ENCODE measurements around the gene HTR6. TPM values are rescaled to one million over a fixed set of nuclear protein-coding genes. Genes with fewer than 3 reads are reported as not detected.

Gene HTR6
- total and polyA plus RNA-seq, 5 donors, result not detected

DNA sequence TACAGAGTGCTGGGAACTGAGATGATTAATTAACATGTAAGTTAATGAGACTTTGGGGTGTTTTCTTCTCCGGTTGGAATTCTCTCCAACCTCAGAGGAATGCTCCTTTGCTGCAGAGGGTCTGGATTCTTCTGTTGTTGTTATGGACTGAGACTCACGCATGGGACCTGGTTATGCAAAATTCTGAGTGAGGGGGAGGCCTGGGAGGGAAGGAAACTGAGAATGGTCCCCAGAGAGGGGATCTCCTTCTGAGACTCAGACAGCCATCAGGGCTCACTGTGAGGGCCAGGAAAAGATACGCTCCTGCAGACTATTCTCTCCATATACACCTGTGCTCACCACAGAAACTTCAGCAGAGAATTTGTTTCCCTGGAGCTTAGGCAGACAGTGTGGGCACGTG lies 56.3 kb downstream of the HTR6 start:
- Histone ChIP-seq H3K4me1 (ENCODE audit: control insufficient read depth, insufficient read depth, low read length) (no peaks in the 10 kb centered on the region), H3K27me3 (ENCODE audit: control insufficient read depth, insufficient read depth) (no peaks in the 10 kb centered on the region), H3K4me3 (ENCODE audit: low read length) (no peak overlapping the region), H3K27ac (ENCODE audit: low read length) (no peak overlapping the region), H3K9me3 (ENCODE audit: control insufficient read depth, low read length) (no peaks in the 10 kb centered on the region)
- intact Hi-C loops (cut with DNase I), result no loop called here
- ATAC-seq (no peak), DNase-seq (no peak)
- WGBS, result 72% methylated on average over 4 of the region's 4 CpGs

DNA sequence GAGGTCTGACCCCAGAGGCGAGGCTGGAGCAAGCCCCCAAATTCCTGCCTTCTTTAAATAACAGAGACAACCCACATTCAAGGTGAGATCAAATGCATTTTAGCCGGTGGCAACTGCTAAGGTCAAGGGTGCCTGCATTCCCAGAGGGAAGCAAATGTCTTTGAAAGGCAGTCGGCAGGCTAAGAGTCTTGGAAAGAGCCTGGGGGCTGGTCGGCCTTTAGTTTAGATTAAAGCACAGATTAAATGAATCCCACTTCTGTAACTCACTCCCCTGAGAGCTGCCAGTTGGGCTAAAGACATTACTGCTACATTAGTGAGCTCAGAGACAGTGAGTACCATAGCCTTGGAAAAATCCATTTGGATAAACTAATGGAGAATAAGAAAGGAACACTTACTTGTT lies 59.2 kb downstream of the HTR6 start:
- no peaks in the 10 kb centered on the region for H3K9me3 ChIP-seq (ENCODE audit: control insufficient read depth, low read length)
- no peak overlapping the region for H3K27ac ChIP-seq (ENCODE audit: low read length)
- no peaks in the 10 kb centered on the region for H3K27me3 ChIP-seq (ENCODE audit: control insufficient read depth, insufficient read depth)
- DNase-seq (no peak), ATAC-seq (no peak)
- no peaks in the 10 kb centered on the region for H3K4me1 ChIP-seq (ENCODE audit: control insufficient read depth, insufficient read depth, low read length)
- intact Hi-C loops (cut with DNase I), result no loop called here
- WGBS, result 57% methylated on average over 4 of the region's 4 CpGs
- H3K4me3 ChIP-seq (ENCODE audit: low read length), result no peak overlapping the region

DNA sequence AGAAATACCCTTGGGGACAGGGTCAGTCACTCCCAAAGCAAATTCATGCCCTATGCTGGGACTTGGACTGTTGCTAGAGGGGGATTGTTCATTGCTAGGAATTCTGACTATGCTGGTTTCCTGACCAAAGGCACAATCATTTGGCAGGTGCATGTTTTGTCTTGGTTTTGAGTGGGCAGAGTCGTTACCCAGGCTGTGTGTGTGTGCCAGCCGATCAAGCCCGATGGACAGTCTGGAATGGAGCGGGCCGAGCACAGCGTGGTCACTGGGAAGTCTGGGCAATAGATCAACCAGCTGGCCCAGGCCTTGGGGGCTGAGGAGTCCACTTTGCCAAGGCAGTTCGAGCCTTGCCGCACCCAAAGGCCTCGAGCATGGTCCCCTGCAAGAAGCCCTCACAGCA lies 60.9 kb downstream of the HTR6 start:
- DNase-seq (no peak), ATAC-seq (no peak)
- intact Hi-C loops (cut with DNase I), result no loop called here
- no peaks in the 10 kb centered on the region for H3K4me1 ChIP-seq (ENCODE audit: control insufficient read depth, insufficient read depth, low read length)
- no peak overlapping the region for H3K27ac ChIP-seq (ENCODE audit: low read length)
- WGBS, result 94% methylated on average over 9 of the region's 9 CpGs
- no peaks in the 10 kb centered on the region for H3K9me3 ChIP-seq (ENCODE audit: control insufficient read depth, low read length)
- no peak overlapping the region for H3K4me3 ChIP-seq (ENCODE audit: low read length)
- H3K27me3 ChIP-seq (ENCODE audit: control insufficient read depth, insufficient read depth), result no peaks in the 10 kb centered on the region

DNA sequence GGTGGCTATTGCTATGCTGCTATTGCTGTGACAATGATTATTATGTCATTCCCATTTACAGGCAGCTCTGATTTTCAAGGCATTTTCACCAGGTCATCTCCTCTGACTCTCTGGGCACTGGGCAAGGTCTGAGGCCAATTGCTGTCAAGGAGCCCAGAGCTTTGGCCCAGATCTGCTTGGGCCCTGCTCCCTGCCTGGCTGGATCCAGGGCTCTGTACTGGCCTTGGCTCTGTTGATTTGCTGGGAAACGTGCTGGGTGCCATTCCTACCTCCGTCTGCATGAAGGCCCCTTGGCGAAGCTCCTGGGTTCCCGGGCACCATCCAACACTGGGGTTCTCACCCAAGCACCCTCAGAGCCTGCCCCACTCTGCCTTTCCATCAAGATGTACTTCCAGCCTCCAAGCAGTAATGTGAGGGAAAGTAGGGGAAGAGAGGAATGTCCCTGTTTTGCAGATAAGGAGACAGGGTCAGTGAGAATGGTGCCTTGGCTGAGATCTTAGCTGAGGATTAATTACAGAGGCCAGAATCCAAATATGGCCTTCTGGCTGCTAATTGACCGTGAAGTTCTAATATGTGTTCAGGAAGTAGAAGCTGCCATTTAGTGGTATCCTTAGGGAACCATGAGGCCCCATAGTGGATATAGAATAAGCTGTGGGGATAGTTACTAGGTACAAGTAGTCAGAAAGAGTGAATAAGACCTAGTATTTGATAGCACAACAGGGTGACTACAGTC lies 63.9 kb downstream of the HTR6 start:
- H3K4me1 ChIP-seq (ENCODE audit: control insufficient read depth, insufficient read depth, low read length), result no peaks in the 10 kb centered on the region
- ATAC-seq, result no peak
- no peaks in the 10 kb centered on the region for H3K9me3 ChIP-seq (ENCODE audit: control insufficient read depth, low read length)
- H3K27ac ChIP-seq (ENCODE audit: low read length), result no peak overlapping the region
- DNase-seq, result peak in 1 of 3 donors; percentile 53
- intact Hi-C loops (cut with DNase I), result no loop called here
- H3K4me3 ChIP-seq (ENCODE audit: low read length), result no peak overlapping the region
- WGBS, result 81% methylated on average over 5 of the region's 5 CpGs
- no peaks in the 10 kb centered on the region for H3K27me3 ChIP-seq (ENCODE audit: control insufficient read depth, insufficient read depth)

DNA sequence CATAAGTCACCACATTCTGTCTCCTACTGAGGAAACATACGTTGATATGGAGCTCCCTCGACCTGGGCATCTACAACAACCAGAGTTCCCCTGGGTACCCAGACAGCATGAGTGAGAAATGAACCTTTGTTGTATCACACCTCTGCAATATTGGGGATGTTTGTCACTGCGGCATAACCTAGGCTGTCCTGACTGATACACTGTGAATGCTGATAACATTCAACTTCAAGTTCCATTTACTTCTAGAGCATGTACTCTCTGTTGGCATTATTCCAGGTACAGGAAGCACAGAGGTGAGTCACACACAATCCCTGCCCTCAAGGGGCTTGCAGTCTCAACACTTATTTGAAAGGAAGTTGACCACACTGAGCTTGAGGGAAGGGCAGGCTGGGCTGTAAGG lies 65.6 kb downstream of the HTR6 start:
- intact Hi-C loops (cut with DNase I), result no loop called here
- H3K27me3 ChIP-seq (ENCODE audit: control insufficient read depth, insufficient read depth), result no peaks in the 10 kb centered on the region
- DNase-seq (no peak), ATAC-seq (no peak)
- no peak overlapping the region for H3K27ac ChIP-seq (ENCODE audit: low read length)
- no peak overlapping the region for H3K4me3 ChIP-seq (ENCODE audit: low read length)
- peaks cover under 1% of the 10 kb centered on the region for H3K4me1 ChIP-seq (ENCODE audit: control insufficient read depth, insufficient read depth, low read length)
- WGBS, result 98% methylated on average over 3 of the region's 3 CpGs
- no peaks in the 10 kb centered on the region for H3K9me3 ChIP-seq (ENCODE audit: control insufficient read depth, low read length)

Other genes starting within 250 kb of the HTR6 start
- gene CAPZB, start 179.3 kb upstream of the HTR6 start, total RNA-seq, result 100 to 1,000 TPM; 226 to 255 (median 232) TPM
- gene CAPZB, start 179.3 kb upstream of the HTR6 start, polyA plus RNA-seq, result 228 TPM
- gene NBL1, start 20.6 kb upstream of the HTR6 start, total RNA-seq, result 10 to 100 TPM; 40.7 to 64.8 (median 46.1) TPM
- 45.7 TPM for gene NBL1, start 20.6 kb upstream of the HTR6 start, polyA plus RNA-seq
- 10 to 100 TPM; 10.4 to 11.5 (median 11.0) TPM for gene TMCO4, start 135.0 kb downstream of the HTR6 start, total RNA-seq
- 8.4 TPM for gene TMCO4, start 135.0 kb downstream of the HTR6 start, polyA plus RNA-seq
- gene RNF186, start 150.4 kb downstream of the HTR6 start, total RNA-seq, result not detected
- not detected for gene RNF186, start 150.4 kb downstream of the HTR6 start, polyA plus RNA-seq
- 1 to 10 TPM; 4.1 to 6.2 (median 5.1) TPM for gene OTUD3, start 217.5 kb downstream of the HTR6 start, total RNA-seq
- 2.8 TPM for gene OTUD3, start 217.5 kb downstream of the HTR6 start, polyA plus RNA-seq

Measured in right cardiac atrium (tissue), 5 donors.